CD14-positive monocyte (primary cell): ENCODE measurements around the gene CLTC. TPM values are rescaled to one million over a fixed set of nuclear protein-coding genes. Genes with fewer than 3 reads are reported as not detected.

Source experiments
- DNase-seq, 3 donors: peaks; one replicate each; pipeline ENCODE4 v3.0.0-alpha.2; 2011 to 2022
- H2AFZ ChIP-seq: 2 replicates; pipeline ENCODE4 v1.6.0; 2012; ENCODE audit warnings: mild to moderate bottlenecking, low read depth, low read length, inconsistent platforms; ENCODE audit not compliant: insufficient read depth, poor library complexity, severe bottlenecking
- H3K27ac ChIP-seq, 2 donors: 1 replicate in 1 of 2; 2 replicates in 1 of 2; pipeline ENCODE4 v1.5.1; 2012 to 2013; ENCODE audit warnings: low read length in 2 of 2, control low read depth in 1 of 2, inconsistent platforms in 1 of 2, low read depth in 1 of 2, mild to moderate bottlenecking in 1 of 2
- H3K27me3 ChIP-seq, 2 donors: one replicate each; pipeline versions ENCODE4 v1.6.0 to v1.6.1; 2011 to 2013; ENCODE audit warnings: low read length in 2 of 2; ENCODE audit not compliant: control insufficient read depth in 2 of 2, insufficient read depth in 2 of 2
- H3K36me3 ChIP-seq, 2 donors: replicated peaks in 1 of 2; 1 replicate in 1 of 2; 2 replicates in 1 of 2; pipeline versions ENCODE4 v1.5.1 to v1.6.1; 2012 to 2013; ENCODE audit warnings: low read length in 2 of 2, control low read depth in 1 of 2, inconsistent platforms in 1 of 2, mild to moderate bottlenecking in 1 of 2; ENCODE audit not compliant: insufficient read depth in 2 of 2, control insufficient read depth in 1 of 2
- H3K4me1 ChIP-seq, 2 donors: 1 replicate in 1 of 2; 2 replicates in 1 of 2; pipeline versions ENCODE4 v1.5.1 to v1.6.1; 2012 to 2013; ENCODE audit warnings: low read length in 2 of 2, control low read depth in 1 of 2, inconsistent platforms in 1 of 2, mild to moderate bottlenecking in 1 of 2, moderate library complexity in 1 of 2; ENCODE audit not compliant: insufficient read depth in 2 of 2, control insufficient read depth in 1 of 2
- H3K4me2 ChIP-seq: replicated peaks from 2 replicates; pipeline ENCODE3; 2012; ENCODE audit warnings: low read length, moderate library complexity, mild to moderate bottlenecking; ENCODE audit not compliant: poor library complexity, severe bottlenecking; ENCODE audit errors: extremely low read depth
- H3K4me3 ChIP-seq, 3 experiments: fragments of 200-600 bp in 1 of 3; sonication (generic) in 1 of 3; replicated peaks in 1 of 3; 1 replicate in 2 of 3; 2 replicates in 1 of 3; pipeline ENCODE4 v1.5.1; 2011 to 2013; ENCODE audit warnings: low read length in 3 of 3, mild to moderate bottlenecking in 3 of 3, control low read depth in 2 of 3, low read depth in 2 of 3, inconsistent platforms in 1 of 3, moderate library complexity in 1 of 3
- H3K79me2 ChIP-seq: 2 replicates; pipeline ENCODE4 v1.6.0; 2012; ENCODE audit warnings: mild to moderate bottlenecking, control low read depth, inconsistent platforms, low read length, moderate library complexity; ENCODE audit not compliant: insufficient read depth
- H3K9ac ChIP-seq: 2 replicates; pipeline ENCODE4 v1.6.0; 2017; ENCODE audit warnings: low read length, mild to moderate bottlenecking; ENCODE audit not compliant: insufficient read depth, poor library complexity, severe bottlenecking
- H3K9me3 ChIP-seq, 2 donors: replicated peaks in 1 of 2; 1 replicate in 1 of 2; 2 replicates in 1 of 2; pipeline versions ENCODE4 v1.5.1 to v1.6.1; 2012 to 2013; ENCODE audit warnings: low read length in 2 of 2, control low read depth in 1 of 2; ENCODE audit not compliant: control insufficient read depth in 1 of 2, insufficient read depth in 1 of 2
- H4K20me1 ChIP-seq: 2 replicates; pipeline ENCODE4 v1.6.0; 2012; ENCODE audit warnings: mild to moderate bottlenecking, low read length, control low read depth, moderate library complexity; ENCODE audit not compliant: insufficient read depth
- H3K27ac Mint-ChIP-seq, 7 donors: one replicate each; pipeline ENCODE4 v1.8.0; 2020; ENCODE audit warnings: mild to moderate bottlenecking in 7 of 7, mixed read lengths in 7 of 7, moderate library complexity in 6 of 7, inconsistent platforms in 2 of 7
- H3K27me3 Mint-ChIP-seq, 3 donors: one replicate each; pipeline ENCODE4 v1.8.0; 2021 to 2022; ENCODE audit warnings: low read depth in 3 of 3, mild to moderate bottlenecking in 3 of 3, mixed read lengths in 3 of 3, moderate library complexity in 3 of 3, inconsistent platforms in 1 of 3
- H3K36me3 Mint-ChIP-seq, 2 donors: one replicate each; pipeline ENCODE4 v1.8.0; 2020; ENCODE audit warnings: mixed read lengths in 2 of 2, inconsistent platforms in 1 of 2, mild to moderate bottlenecking in 1 of 2
- H3K4me1 Mint-ChIP-seq: one replicate; pipeline ENCODE4 v1.8.0; 2020; ENCODE audit warnings: mild to moderate bottlenecking, mixed read lengths
- H3K4me3 Mint-ChIP-seq, 2 donors: one replicate each; pipeline ENCODE4 v1.8.0; 2020; ENCODE audit warnings: mild to moderate bottlenecking in 2 of 2, mixed read lengths in 2 of 2, moderate library complexity in 1 of 2
- H3K9me3 Mint-ChIP-seq, 7 donors: one replicate each; pipeline ENCODE4 v1.8.0; 2020 to 2022; ENCODE audit warnings: mixed read lengths in 7 of 7, mild to moderate bottlenecking in 6 of 7, moderate library complexity in 6 of 7, inconsistent platforms in 2 of 7
- CTCF ChIP-seq: fragments of 200-600 bp; IDR thresholded peaks from one replicate; pipeline ENCODE4 v1.8.0; 2022; ENCODE audit warnings: antibody characterized with exemption, mild to moderate bottlenecking
- WGBS: methylation state at CpG from one replicate; pipeline ENCODE4 v1.1.5; 2013; ENCODE audit warnings: missing lambda C conversion rate; ENCODE audit not compliant: insufficient coverage; 5-methylcytosine and 5-hydroxymethylcytosine counted together
- intact Hi-C, 2 donors: fragments of 100-400 bp; cut with micrococcal nuclease; formaldehyde crosslinking; loops; one replicate each; pipeline versions ENCODE4 v1.15.0 to v1.15.1; 2023
- polyA plus RNA-seq, 3 donors: library from polyadenylated mRNA; depleted of rRNA in 1 of 3; unstranded in 2 of 3; stranded (reverse) in 1 of 3; fragments of 300-500 nt in 2 of 3; fragments of >200 nt in 1 of 3; fragmentation: Illumina TruSeq in 2 of 3; gene quantifications; 1 replicate in 2 of 3; 2 replicates in 1 of 3; pipeline ENCODE4 v1.2.3, GENCODE V29; 2012 to 2021

CLTC gene
- polyA plus RNA-seq, 3 donors, result 63.3 to 102 (median 65.1) TPM

- Mint-ChIP-seq H3K27ac (peak overlapping the region in 3 of 7 donors; percentile 23 to 65 (median 56)), H3K27me3 (no peaks in the 10 kb centered on the region), H3K4me1 (peaks cover 6% of the 10 kb centered on the region), H3K4me3 (no peak overlapping the region), H3K9me3 (no peaks in the 10 kb centered on the region), H3K36me3 (peaks cover 71 to 92% of the 10 kb centered on the region in 2 donors)
- Histone ChIP-seq H3K27me3 (no peaks in the 10 kb centered on the region), H3K36me3 (peaks cover 78 to 98% of the 10 kb centered on the region in 2 donors), H4K20me1 (peaks cover 48% of the 10 kb centered on the region), H3K4me2 (no peak overlapping the region), H3K9ac (no peak overlapping the region), H3K4me3 (no peak overlapping the region), H2AFZ (no peak overlapping the region), H3K27ac (peak overlapping the region in 1 of 2 donors; percentile 17), H3K4me1 (peaks cover under 1 to 2% of the 10 kb centered on the region in 2 donors), H3K9me3 (no peaks in the 10 kb centered on the region), H3K79me2 (peaks cover 27% of the 10 kb centered on the region)
- DNase-seq, result no peak
- intact Hi-C loops, result no loop called here
- 100% methylated on average over 1 of the region's 3 CpGs for WGBS
- no peak for TF ChIP-seq CTCF
Measured at GRCh38 chr17:59737324-59737723, 117.6 kb downstream of the CLTC start.

- DNase-seq, result no peak
- peaks cover 49% of the 10 kb centered on the region for H4K20me1 ChIP-seq
- Mint-ChIP-seq H3K4me3 (no peak overlapping the region), H3K9me3 (peaks cover 0 to 4% (median 0%) of the 10 kb centered on the region in 7 donors), H3K4me1 (peaks cover 3% of the 10 kb centered on the region), H3K27ac (no peak overlapping the region), H3K27me3 (no peaks in the 10 kb centered on the region), H3K36me3 (peaks cover 48 to 74% of the 10 kb centered on the region in 2 donors)
- no peak overlapping the region for H3K9ac ChIP-seq
- WGBS, result 100% methylated on average over 4 of the region's 4 CpGs
- H3K9me3 ChIP-seq, result no peaks in the 10 kb centered on the region
- H3K4me2 ChIP-seq, result no peak overlapping the region
- intact Hi-C loops, result no loop called here
- peaks cover 54 to 72% of the 10 kb centered on the region in 2 donors for H3K36me3 ChIP-seq
- peaks cover 18% of the 10 kb centered on the region for H3K79me2 ChIP-seq
- no peak overlapping the region for H3K4me3 ChIP-seq
- no peak for TF ChIP-seq CTCF
- H2AFZ ChIP-seq, result no peak overlapping the region
- no peak overlapping the region for H3K27ac ChIP-seq
- no peaks in the 10 kb centered on the region for H3K4me1 ChIP-seq
- H3K27me3 ChIP-seq, result no peaks in the 10 kb centered on the region
Measured at GRCh38 chr17:59743842-59744241, 124.1 kb downstream of the CLTC start.
